Measurements from ENCODE around the gene HRAS. TPM values are rescaled to one million over a fixed set of nuclear protein-coding genes. Genes with fewer than 3 reads are reported as not detected.
A peak's percentile ranks its signal among the peaks of the same experiment; 100 is the strongest.

The HRAS gene
- total RNA-seq, 1 donor from 2014 or later = 12.9 TPM

DNA sequence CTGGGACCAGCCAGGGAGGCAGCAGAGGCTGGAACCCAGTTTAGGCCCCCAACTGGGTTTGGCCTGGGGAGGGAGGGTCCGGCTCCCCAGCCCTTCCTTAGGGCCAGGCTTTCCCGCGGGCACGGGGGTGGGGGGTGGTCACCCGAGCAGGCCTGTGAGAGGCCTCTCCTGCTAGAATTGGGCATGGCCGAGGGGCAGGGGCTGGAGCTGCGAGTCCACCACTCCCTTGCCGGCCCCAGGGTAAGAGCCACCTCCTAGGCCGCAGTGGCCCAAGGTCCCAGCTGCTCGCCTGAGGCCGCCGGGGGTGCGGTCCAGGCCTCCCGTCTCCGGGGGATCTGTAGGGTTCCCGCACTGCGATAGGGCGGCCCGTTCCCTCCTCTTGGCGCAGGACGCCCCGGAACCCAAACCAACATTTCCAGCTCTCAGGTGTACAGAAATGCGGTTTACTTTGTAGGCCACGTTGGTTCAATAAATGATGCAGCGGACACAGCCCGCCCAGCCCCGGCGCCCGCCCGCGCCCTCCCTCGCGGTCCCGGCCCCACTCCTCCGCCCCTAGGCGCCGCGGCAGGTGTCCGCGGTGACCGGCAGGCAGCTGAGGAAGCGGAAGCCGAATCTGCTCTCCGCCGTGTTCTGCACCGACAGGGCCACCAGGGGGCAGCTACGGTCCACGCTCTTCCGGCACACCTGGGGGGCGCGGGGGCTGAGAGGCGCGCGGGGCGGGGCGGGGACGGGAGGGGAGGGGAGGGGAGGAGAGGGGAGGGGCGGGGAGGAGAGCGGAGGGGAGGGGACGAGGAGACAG is 19.3 kb upstream of the HRAS start:
- DNase-seq (ENCODE audit: low spot score) = no peak
- peak; percentile 75 for ATAC-seq

DNA sequence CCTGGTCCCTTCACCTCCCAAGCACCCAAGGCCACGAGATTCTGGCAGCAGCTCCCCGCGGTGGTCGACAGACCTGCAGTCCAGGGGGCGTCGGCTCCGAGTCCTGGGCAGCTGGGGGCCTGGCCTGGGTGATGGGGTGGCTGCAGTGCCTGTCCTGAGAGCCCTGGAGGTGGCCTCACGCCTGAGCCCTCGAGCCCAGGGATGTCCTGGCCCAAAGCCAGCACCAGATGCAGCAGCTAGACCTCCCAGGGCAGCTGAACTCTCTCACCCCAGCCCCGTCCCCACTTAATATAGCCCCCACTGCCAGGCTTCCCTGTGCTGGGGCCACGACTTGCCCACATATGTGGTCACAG is 18.6 kb upstream of the HRAS start:
- ATAC-seq (no peak), DNase-seq (ENCODE audit: low spot score) (no peak)

DNA sequence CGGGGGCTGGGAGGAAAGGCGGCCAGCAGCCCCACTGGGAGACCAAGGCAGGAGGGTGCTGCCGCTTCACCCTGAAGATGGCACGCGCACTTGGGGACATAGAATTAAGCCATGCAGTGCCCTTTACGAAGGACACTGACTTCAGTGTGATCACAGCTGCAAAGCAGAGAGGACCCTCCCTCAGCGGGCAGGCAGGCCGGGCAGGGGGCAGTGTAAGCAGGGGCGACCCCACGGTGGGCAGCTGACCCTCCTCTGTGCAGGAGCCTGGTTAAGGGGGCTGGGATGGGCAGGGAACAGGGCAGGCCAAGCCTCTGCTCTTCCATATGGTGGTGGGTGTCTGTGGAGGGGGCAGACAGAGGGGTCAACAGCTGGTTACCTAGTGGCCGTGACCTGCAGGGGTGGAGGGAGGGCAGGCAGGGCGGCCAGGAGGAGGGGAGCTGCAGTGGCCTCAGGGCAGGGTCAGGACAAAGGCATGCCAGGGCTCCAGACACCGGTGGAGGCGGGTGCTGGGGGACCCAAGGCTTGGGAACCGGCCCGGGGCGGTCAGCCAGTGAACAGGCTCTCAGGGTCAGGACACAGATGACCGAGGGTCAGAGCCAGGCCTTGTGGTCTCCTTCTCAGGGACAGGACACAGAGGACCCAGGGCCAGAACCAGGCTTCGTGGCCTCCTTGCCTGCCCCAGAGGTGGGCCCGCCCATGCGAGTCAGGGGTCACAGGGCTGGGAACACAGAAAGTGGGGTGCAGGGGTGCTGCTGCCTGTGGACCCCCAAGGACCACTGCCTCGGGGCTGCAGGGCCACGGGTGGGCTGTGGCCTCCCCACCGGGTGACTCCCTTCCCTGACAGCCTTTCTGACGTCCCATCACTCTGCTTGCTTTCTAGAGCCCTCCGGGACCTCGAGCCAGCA is 18.0 kb upstream of the HRAS start:
- ATAC-seq (peak; percentile 9), DNase-seq (ENCODE audit: low spot score) (no peak)

DNA sequence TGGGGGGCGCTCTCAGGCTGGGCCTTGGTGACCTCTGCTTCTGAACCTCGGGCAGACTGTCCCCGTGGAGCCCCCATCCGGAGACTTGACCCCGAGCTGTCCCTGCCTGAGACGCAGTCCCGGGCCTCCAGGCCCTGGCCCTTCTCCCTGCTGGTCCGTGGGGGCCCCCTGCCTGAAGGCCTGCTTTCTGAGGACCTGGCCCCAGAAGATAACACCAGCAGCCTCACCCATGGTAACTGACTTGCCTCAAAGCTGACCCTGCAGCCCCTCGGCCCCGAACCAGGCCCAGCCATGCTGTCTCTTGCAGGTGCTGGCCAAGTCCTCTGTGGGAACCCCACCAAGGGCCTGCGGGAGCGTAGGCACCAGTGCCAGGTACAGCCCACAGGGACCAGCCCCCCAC is 16.2 kb upstream of the HRAS start:
- ATAC-seq (no peak), DNase-seq (ENCODE audit: low spot score) (no peak)

DNA sequence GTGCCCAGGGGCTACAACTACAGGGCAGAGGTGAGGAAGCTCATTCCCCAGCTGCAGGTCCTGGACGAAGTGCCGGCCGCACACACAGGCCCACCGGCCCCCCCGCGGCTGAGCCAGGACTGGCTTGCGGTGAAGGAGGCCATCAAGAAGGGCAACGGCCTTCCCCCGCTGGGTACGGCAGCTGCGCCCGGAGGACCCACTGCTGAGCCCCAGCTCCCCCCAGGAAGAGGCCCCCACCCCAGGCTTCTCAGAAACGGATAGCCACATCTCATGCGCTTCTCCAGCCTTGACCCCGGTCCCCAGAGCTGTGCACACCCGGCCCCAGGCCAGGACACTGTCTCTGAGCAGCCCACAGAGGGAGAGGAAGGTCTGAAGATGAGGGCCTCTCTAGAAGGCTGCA is 15.8 kb upstream of the HRAS start:
- DNase-seq (ENCODE audit: low spot score) = no peak
- no peak for ATAC-seq

DNA sequence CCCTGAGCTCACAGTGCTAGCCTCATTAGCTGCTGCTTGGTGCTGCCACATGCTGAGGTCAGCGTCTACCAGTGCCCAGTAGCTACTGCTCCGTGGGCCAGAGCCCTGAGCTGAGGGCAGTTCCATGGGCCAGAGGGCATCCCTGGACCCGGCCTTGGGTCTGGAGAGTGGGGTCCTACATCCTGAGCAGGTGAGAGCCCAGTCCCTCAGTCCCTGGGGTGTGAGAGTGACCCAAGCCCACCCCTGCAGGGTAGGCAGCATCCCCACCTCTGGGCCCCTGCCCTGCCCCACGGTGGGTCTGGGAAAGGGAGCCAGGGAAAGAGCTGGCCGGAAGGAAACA is 15.3 kb upstream of the HRAS start:
- DNase-seq (ENCODE audit: low spot score) (no peak), ATAC-seq (no peak)

DNA sequence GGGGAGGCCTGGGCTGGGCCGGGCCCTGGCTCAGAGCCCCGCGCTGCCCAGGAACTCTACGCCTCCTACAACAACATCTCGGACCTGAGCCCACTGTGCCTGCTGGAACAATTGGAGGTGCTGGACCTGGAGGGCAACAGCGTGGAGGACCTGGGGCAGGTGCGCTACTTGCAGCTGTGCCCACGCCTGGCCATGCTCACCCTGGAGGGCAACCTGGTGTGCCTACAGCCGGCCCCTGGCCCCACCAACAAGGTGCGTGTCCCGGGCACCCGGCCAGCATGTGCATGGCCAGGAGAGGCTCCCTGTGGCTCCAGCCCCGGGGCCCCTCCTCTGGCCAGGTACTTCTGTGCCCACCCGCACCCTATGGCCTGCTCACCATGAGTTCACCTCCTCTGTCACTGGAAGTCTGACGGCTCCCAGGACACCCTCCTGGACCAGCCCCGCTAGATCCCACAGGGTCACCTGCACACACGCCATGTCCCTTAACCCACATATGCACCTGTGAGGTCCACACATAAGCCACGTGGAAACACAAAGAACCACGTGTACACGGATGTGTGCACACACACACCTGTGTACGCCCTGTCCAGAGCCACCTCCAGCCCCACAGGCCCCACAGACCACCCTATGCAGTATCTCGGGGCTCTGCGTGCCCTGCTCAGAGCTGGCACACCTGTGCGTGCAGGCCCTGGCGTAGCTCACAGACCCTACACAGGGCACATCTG is 14.8 kb upstream of the HRAS start:
- no peak for DNase-seq (ENCODE audit: low spot score)
- no peak for ATAC-seq

DNA sequence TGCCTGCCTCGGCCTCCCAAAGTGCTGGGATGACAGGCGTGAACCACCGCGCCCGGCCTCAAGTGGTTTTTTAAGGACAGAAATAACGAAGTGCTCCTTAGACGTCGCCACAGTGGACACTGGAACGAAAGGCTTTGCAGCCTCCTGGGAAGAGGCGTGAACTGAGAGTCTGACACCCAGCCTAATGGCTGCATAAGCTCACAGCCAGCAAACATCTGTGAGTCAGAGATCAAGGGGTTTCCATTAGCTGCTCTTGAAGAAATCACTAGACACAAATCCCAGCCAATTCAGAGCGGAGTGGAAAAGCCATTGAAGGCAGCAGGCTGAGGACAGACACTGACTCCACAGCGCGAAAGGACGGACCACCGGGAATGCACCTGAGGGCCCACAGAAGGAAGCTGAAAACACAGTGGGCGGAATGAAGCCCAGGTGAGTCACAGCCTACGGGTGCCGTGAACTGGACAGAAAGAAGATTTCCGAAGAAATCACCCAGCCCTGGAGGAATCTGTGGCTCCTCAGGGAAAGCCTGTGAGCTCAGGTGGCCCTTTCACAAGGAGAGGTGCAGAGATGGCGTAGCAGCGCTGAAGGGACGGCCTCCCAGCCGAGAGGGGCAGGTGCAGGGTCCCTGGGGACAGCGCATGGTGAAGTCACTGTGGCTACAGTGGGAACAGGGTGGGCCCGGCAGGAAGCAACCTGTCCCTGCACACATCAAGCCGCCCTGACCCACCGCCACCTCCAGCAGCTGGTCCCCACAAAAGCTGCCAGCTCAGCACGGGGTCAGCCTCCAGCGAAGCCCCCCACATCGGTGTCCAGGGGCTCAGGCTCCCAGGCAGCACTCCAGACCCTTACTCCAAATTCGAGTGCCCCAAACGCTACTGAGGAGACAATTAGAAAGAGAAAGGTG is 13.6 kb upstream of the HRAS start:
- no peak for ATAC-seq
- no peak for DNase-seq (ENCODE audit: low spot score)

DNA sequence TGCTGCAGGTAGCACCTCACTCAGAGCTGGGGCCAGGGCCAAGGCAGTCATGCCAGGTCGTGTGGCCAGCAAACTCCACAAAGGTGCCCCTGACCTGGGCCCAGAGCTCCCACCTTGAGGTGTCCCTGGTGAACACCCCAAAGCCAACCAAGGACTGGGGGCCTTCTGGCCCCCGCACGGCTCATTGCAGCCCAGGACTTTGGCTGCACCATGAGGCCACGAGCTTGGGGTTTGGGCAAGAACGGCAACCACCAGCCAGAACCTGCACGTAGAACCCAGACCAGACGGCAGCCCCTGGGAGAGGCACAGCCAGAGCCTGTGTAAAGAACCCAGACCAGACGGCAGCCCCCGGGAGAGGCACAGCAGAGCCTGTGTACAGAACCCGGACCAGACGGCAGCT is 9.8 kb upstream of the HRAS start:
- ATAC-seq = no peak
- DNase-seq (ENCODE audit: low spot score) = no peak

DNA sequence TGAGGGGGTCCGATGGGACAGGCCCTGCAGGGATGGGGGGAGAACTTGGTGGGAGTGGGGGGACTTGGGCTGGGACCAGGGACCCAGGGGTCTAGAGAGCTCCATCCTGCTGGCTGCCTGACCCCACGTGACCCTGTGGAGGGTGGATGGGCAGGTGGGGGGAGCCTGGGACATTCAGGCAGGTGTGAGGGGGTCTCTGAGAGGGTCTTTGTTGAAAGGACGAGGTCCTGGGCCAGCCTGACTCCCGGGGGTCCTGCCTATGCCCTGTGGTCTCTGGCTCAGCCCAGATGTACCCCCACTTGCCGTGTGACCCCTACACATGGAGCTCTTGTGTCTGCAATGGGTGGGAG is 9.4 kb upstream of the HRAS start:
- ATAC-seq (no peak), DNase-seq (ENCODE audit: low spot score) (no peak)

DNA sequence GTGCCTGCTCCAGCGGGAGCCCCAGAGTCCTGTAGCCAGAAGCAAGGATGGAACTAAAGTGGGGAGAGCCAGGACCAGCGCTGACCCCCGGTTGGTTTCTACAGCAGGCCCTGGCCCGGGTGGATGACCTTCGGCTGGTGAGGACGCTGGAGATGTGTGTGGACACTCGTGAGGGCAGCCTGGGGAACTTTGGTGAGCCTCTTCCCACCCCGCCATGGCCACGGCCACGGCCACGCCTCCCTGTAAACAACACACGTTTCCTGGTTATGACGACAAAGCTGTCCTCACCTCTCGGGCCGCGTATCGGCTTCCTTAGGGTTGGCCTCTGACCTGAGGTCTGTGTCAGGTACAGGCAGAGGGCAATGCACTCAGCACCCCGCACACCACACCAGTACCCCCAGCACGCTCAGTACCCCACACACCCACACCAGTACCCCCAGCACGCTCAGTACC is 6.1 kb upstream of the HRAS start:
- ATAC-seq (no peak), DNase-seq (ENCODE audit: low spot score) (no peak)

DNA sequence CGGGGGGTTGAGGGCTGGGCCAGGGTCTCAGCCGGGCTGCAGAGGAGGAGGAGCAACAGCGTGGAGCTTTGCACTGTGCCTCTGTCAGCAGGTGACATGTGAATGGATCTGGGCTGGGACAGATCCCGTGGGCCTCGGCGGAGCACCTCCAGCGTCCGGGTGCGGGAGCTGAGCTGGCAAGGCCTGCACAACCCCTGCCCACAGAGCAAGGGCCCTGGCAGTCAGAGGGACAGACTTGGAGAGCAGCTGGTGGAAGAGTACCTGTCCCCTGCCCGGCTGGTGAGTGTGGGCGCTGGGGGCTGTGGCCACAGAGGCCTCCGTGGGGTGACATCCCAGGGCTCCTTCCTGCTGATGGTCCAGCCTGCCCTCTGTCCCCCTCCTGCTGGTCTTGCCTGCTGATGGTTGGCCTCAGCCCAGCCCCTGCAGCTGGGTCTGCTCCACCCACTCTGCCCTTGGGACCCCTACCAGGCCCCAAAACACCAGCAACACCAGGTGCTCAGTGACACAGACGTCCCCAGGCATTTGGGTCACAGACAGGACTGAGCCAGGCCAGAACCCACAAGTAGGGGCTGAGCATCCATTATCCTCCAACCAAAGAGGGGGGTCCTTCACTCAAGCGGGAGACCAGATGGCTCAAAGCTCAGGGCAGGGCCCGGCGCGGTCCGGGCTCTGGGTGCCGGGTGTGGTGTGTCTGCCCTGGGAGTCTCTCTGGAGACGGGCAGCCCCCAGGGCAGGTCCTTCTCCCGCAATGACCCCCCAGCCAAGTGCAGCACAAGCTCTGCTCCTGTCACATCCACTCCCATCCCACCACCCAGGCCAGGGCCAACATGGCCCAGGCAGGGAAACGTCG is 5.4 kb upstream of the HRAS start:
- ATAC-seq (no peak), DNase-seq (ENCODE audit: low spot score) (no peak)

DNA sequence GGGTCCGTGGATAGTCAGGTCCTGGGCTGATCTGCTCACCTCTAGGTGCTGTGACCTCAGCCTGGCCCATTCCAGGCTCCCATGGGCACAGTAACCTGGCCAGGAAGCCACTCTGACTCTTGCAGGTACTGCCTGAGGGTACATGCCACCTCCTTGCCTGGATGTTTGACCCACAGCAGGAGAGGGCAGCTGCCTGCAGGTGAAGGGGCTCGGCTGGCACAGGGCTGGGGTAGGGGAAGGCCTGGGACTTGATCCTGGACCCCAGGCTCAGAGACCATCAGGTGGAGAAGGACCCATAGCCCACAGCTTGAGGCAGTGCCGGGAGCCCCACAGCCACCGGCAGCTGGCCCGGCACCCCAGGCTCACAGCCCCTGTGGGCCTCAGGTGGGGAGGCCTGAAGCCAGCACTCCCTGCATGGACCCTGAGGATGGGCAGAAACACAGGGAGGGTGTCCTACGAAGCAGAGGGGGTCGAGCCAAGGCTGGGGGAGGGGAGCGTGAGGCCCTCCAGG is 4.7 kb upstream of the HRAS start:
- ATAC-seq (no peak), DNase-seq (ENCODE audit: low spot score) (peak; percentile 44)

DNA sequence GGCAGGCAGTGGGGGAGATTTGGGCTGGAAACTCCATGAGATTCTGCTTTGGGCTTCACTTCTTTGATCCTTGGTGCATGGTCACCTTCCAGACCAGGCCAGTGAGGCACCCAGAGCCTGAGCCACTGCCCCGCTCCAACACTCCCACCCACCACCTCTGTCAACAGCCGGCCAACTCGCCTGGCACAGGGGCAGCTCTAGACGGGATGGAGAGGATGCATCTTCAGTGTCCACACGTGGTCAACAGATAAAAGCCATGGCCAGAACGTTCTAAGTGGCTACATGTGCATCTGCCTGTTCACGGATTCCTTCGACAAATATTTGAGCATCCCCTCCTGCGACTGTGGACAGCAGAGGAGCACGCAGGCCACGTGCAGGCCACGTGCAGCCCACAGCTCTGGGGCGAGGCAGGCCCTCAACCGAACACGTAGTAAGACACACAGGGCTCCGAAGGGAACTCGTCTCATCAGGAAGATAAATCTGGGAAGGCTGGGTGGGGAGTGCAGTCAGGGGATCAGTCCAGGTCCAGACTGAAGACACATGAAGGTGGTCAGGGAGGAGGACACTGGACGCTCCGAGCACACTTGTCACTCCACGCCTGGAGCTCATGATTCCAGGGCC is 3.2 kb upstream of the HRAS start:
- DNase-seq (ENCODE audit: low spot score) = peak; percentile 45
- ATAC-seq = no peak

DNA sequence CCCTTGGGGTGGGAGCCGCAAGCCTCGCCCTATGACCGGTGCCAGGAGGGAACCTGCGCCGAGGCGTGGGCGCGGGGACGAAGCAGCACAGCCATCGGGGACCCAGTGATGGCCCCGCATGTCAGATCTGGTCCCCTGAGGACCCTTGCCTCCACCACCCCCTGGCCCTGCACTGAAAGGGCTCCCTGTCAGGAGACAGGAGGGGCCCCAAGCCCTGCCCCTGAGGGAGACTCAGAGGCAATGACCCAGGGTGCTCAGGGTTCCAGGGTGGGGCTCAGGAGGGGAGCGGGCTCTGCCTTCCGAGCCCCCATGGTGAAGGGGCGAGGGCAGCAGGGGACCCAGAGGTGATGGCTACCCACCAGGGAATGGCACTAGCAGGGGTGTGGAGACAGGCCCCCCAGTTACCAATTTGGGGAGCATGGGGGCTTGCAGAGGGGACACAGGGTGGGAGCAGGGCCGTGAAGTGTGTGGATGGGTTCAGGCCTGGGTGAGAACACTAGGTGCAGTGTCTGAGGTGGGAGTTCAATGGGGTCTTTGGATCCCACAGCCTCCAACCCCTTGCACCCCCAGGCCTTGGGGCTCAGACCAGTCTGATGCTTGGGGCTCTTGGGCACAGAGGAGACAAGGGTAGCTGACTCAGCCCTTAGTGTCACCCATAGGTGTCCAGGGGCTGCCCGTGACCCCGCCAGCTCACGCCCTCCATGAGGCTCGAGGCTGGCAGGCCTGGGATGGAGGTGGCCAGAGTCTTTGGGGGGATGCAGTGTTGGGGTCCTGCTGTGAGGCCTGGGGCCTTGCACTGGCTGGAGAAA is 2.5 kb upstream of the HRAS start:
- no peak for ATAC-seq
- DNase-seq (ENCODE audit: low spot score) = peak; percentile 42

DNA sequence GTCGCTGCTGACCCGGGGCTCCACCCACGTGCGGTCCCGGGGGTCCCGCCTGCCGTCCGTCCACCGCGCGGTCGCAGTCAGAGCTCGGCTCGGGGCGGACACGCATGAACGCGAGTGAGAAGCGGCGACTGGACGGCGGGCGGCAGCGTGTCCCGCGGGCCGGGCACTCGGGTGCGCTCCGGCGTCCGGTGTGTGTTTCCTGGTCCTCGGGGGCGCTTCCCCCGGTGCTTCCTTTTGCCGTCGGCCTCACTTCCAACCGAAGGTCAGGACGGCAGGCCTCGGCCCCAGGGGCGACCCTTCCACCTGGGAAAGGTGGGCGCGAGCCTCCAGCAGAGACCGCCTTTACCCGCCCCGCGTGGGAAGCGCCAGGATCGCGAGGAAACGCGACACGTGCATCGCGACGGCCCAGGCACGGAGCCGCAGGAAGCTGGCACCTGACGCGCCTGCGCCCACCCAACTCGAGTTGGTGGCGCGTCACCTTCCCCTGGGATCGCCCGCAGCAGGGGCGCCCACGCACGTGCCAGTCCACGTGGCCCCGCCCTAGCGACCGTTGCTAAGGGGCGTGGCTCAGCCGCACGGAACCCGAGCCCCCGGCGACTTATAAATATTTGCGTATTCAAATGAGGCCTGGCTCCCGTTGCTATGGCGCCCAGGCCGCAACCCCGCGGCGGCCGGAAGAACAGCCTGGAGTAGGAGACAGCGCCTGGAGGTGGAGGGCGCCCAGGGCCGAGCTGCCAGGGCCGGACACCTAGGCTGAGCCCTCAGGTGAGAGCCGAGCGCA is 1.7 kb upstream of the HRAS start, which contains the start of gene LRRC56:
TSS of gene LRRC56 (plus strand) at position 687 of the 781 bp plus-strand sequence. CDS start 3,158 bp downstream, outside the sequence.
- ATAC-seq (peak; percentile 64), DNase-seq (ENCODE audit: low spot score) (peak; percentile 91)

DNA sequence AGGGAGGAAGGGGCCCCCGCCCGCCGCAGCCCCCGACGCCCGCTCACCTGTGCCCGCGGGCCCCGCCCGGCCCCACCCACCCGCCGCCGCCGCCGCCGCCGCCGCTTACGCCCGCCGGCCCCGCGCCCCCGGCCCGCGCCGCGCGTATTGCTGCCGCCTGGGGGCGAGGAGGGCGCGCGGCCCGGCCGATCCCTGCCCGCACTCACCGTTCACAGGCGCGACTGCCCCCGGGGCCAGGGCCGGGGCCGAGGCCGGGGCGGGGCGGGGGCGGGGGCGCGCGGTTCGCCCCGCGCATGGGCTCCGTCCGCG is 212 bp downstream of the HRAS start:
- DNase-seq (ENCODE audit: low spot score) (no peak), ATAC-seq (no peak)

Data from left lobe of liver (tissue), 2 donors.